ENCODE results near the gene CDH20.
A peak's percentile ranks its signal among the peaks of the same experiment; 100 is the strongest.

Gene CDH20

GRCh38 chr18:61531182-61531581, 198.0 kb downstream of the CDH20 start:
- DNase-seq (ENCODE audit: low read depth), result no peak

DNA sequence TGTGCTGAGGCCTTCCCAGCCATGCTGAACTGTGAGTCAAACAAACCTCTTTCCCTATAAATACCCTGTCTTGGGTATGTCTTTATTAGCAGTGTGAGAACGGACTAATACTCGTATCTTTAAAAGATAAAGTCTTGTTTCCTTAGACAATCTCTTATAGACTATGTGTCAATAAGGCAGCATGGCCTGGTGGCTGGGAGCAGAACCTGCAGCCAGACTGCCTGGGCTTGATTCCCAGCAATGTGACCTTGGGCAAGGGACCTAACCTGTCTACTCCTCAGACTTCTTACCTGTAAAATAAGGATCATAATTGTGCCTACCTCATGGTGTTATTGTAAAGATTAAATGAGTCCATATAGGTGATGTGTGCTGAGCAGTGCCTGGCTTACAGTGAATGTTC, 198.7 kb downstream of the CDH20 start:
- no peak for DNase-seq (ENCODE audit: low read depth)

GRCh38 chr18:61535401-61535800, 202.2 kb downstream of the CDH20 start:
- no peak for DNase-seq (ENCODE audit: low read depth)

DNA sequence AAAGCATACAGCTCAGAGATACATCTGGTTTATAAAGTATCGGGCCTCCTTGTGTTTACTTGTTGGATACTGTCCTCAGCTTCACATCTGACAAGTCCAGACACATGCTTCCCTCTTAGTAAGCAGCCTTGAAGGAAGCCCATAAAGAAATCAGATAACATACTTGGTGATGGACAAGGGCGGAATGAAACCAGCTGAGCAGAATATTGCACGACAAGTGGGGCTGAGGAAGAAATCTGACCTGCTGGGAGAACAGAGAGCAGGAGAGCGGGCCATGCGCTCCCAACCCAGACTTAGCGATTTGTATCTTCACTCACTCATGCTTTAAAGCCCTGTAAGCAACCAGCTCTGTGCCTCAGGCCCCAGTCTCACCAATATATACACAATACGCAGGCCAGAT, 208.4 kb downstream of the CDH20 start:
- DNase-seq (ENCODE audit: low read depth), result no peak

- no peak for DNase-seq (ENCODE audit: low read depth)
Observed at GRCh38 chr18:61542596-61542995, 209.4 kb downstream of the CDH20 start.

DNA sequence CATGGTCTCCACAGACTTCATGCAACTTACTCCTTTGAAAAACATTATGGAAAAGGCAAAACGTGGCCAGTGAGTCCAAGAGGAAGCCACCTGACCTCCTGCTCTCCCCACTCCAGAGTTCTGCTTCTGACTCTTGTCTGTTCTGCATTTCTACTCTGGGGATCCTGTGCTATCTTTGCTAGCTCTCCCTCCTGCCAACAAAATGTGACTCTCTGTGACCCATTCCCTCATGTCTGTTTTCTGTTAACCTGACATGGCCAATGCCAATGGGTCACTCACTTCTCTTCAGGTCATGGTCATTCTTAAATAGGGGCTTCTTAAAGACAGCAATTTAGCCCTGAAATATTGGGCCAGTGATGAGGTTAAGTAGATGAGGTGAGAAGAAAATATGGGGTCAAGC, 210.3 kb downstream of the CDH20 start:
- DNase-seq (ENCODE audit: low read depth), result no peak

DNA sequence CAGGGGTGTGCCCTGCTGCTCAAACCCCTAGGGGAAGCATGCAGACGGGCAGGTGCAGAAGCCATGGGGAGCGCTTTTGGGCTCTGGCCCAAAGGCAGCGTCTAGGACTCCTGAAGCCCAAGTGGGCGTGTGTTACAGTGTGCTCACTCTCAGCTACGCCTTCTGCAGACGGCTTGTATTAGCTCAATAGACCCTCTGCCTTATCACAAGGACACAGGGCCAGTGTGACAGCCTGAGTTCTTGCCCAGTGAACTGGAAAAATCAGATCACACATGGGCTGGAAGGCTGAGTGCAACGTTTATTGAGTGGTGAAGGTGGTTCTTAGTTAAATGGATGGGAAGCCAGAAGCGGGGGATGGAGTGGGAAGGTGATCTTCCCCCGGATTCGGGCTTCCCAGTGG, 210.9 kb downstream of the CDH20 start:
- no peak for DNase-seq (ENCODE audit: low read depth)

DNA sequence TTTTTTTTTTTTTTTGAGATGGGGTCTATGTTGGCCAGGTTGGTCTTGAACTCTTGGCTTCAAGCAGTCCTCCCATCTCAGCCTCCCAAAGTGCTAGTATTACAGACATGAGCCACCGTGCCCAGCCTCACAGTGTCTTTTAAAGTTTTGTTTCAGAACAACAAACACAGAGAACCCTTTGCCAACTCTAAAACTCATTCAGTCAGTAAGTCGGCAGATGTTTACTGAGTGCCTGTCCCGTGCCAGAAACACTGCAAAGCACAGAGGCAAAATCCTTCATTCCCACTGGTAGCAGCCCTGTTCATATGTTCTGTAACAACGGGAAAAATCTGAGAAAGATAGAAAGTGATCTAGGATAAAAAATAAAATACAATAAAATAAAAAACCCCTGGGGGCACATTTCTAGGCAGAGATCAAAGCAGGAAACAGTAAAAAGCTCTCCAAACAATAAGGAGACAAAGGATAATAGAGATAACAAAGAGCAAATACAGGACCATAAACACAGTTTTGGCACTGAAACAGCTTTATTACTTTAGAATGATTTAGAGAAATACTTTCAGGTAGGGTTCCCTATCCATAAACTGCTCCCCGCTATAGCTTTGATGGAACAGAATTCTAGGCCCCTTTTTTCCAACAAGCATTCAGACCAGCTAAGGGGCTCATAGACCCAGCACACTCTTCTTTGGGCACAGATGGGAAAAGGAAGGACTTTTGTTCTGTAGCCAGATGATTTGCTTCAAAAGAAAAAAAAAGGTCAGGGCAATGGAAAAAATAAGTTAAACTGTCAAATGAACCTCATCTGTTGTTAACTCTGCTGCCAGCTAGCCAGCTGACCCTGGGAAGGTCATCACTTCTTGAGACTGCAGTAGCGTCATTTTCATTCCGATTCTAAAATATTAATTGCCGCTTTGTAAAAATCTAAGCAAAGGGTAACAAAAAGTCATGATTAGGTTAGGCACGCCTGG, 212.3 kb downstream of the CDH20 start:
- no peak for DNase-seq (ENCODE audit: low read depth)

DNA sequence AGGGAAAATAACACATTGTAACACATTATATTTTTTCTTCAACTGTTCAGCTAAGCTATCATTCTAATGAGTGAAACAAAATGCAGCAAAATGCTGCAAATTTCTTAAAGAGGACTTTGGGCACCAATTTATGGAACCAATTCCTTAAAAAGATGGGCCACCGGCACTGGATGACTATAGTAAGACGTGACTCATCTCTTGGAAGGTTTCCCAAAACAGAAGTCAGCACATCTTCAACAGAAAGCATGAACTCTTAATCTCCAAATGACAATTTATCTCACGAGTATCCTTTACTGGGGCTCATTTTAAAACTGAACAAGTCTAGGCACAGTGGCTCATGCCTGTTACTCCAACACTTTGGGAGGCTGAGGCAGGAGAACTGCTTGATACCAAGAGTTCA, 213.4 kb downstream of the CDH20 start:
- peak; percentile 91 for DNase-seq (ENCODE audit: low read depth)

DNA sequence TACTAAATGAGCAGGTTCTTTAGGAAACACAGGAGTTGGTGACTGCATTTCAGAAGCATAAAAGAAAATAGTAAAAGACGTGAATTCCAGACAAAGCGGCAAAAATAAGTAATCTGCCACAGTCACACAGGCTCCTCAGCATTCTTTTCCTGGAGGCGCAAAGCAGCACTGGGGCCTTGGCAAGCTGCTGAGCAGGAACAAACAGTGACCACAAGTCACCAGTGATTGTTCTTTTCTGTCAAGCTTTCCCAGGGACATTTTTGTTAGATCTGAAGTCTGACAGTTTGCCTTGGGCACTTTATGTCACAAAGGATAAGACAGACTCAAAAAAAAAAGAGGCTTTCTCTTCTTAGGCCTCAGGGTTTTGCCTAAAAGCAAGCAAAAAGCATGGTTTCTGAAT, 216.2 kb downstream of the CDH20 start:
- peak; percentile 15 for DNase-seq (ENCODE audit: low read depth)

GRCh38 chr18:61549889-61550288, 216.7 kb downstream of the CDH20 start:
- DNase-seq (ENCODE audit: low read depth), result no peak

DNA sequence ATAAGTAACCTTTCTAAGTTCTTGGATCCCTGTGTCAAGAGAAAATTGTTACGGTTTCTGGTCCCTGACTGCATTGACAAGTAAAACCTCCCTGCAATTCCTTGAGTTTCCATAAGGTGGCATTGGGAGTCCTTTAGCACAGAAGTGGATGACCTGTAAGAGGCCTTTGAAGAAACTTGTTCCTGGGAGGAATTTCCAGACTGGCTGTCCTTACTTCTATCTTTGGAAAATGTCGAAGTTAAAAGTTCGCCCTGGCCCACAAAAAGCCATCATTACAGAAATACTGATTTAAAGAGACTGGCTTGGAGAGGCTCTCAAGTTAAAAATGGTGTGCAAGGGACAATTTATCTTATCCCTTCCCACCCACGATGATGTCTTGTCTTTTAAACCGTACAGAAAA, 218.4 kb downstream of the CDH20 start:
- DNase-seq (ENCODE audit: low read depth), result peak; percentile 83

DNA sequence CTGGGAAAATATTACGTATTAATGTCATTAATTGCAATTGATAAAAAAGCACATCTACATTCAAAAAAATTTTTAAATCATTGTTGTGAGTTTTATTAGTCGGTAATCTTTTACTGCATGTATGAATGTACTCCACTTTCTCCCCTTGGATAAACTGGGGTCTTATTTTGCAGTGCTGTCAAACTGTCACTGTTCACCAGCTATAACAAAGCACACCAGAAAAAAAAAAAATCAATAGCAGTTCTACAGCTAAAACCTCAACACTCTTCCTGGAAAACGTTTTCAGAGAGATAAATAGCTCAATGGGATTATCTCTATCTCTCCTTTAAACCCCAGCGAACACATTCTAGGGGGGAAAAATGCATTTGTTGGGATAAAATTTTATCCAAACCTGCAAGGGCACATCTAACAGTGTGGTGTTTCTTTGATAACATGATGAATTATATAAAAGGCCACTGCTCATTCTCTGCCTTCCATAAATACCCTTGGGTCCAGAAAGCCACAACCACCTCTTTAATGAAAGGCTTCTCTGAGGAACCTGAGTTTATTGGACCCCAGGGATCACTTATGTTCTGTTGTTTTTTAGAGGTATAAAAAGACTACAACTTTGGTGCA, 219.9 kb downstream of the CDH20 start:
- no peak for DNase-seq (ENCODE audit: low read depth)

DNA sequence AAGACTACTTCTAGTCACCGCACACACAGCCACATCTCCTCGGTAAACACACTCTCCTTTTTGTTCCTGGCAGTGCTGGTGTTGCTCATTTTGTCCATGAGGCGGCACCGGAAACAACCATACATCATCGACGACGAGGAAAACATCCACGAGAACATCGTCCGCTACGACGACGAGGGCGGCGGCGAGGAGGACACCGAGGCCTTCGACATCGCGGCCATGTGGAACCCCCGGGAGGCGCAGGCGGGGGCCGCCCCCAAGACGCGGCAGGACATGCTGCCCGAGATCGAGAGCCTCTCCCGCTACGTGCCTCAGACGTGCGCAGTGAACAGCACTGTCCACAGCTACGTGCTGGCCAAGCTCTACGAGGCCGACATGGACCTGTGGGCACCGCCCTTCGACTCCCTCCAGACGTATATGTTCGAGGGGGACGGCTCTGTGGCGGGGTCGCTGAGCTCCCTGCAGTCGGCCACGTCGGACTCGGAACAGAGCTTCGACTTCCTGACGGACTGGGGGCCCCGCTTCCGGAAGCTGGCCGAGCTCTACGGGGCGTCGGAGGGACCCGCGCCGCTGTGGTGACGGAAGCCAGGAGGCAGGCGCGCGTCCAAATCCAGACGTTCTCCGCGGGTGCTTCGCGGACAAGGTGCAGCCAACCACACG, 221.0 kb downstream of the CDH20 start:
- DNase-seq (ENCODE audit: low read depth), result no peak

- DNase-seq (ENCODE audit: low read depth), result no peak
Observed at GRCh38 chr18:61554946-61555361, 221.7 kb downstream of the CDH20 start.

DNA sequence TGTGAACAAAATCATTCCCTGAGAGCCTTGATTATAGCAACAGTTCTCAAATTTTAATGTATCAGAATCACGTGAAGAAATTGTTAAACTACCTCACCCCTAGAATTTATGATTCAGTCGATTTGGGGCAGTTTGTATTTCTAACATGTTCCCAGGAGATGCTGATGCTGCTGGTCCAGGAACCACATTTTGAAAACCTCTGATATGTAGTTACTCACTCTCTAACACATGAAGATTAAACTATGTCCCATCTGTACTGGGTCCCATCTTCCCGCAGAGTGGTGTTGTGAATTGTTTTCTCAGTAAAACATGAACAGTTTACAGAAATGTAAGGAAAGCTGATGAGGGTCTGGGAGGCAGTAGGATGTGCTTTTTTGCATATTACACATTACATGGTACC, 223.1 kb downstream of the CDH20 start:
- no peak for DNase-seq (ENCODE audit: low read depth)

- no peak for DNase-seq (ENCODE audit: low read depth)
Observed at GRCh38 chr18:61556862-61557261, 223.6 kb downstream of the CDH20 start.

DNA sequence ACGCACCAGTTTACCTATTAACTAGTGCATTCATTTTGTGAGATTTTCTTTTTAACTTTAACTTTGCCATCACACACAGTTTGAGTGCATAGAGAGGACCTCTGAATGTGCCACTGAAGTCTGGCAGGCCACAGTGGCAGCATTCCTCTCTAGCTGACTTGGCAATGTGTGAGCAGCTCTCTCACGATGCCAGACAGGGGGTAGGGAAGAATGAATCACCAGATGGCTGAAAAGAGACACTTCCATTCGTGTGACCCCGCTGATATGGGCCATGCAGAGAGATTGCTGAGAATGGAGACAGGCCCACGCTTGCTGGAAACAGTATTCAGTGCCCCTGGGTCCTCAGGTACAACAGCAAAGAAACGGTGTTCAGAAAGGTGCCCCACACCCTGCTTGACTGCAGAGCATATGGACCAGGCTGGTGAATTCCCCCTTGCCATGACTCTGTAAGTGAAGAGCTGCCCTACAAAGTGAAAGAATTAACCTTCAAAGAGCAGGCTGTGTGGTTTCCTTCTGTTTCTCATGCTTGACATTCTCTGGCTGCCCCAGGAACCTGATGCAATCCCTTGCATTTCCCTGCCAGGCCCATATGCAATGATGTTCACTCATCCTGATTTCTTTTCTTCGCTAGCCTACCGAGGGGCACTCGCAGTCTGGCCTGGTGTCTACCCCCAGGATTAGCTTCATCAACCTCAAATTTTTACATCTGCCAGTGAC, 236.1 kb downstream of the CDH20 start:
- DNase-seq (ENCODE audit: low read depth), result peak; percentile 91

- DNase-seq (ENCODE audit: low read depth), result no peak
Observed at GRCh38 chr18:61570070-61570469, 236.8 kb downstream of the CDH20 start.

DNA sequence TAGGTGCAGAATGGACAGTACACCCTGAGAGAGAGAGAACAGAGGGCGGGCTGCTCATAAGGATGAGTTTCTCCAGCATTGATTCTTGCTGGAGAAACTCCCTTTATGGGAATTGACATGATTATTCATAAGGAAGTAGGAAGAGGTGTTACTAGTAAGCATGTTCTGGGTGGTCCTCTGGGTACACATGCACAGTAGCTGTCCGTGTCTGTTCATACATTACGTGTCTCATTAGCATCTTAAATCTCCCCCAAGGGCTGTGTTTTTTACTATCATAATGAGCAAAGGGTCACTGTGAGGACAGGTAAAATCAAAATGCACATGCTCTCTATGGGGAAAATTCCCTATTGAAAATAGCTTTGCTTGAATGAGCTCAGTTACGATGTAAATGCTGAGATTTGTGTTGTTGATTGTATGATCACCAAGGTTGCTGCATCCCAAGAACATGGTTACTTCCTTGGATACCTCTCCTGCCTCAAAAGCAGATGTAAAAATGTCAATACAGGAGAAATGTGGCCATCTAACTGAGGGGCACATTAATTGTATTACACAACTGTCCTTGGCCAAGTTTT, 238.9 kb downstream of the CDH20 start:
- DNase-seq (ENCODE audit: low read depth), result no peak

GRCh38 chr18:61572871-61573270, 239.6 kb downstream of the CDH20 start:
- peak; percentile 74 for DNase-seq (ENCODE audit: low read depth)

DNA sequence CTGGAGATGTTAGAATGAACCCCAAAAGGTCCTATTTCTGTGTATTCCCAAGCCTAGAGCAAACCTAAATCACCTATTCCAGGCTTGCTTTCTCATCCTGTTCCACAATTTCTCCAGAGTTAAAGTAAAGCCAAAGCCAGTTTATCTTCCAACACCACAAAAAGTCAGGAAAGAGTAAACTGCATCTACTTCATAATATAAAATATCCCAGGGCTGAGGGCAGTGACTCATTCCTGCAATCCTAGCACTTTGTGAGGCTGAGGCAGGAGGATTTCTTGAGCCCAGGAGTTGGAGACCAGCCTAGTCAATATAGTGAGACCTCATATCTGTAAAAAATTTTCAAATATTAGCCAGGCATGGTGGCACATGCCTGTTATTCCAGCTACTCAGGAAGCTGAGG, 241.4 kb downstream of the CDH20 start:
- peak; percentile 39 for DNase-seq (ENCODE audit: low read depth)

Measured in EH (cell line).